NCI-H526 (cell line): ENCODE measurements around the gene UNC119B.

ENCODE experiments used
- DNase-seq, 2 experiments: peaks; one replicate each; lab custom pipeline; 2025; lab: John Stamatoyannopoulos, UW

Gene UNC119B

GRCh38 chr12:120739031-120739762, 28.9 kb downstream of the UNC119B start:
- no peak for DNase-seq

- DNase-seq: no peak
Measured at GRCh38 chr12:120739821-120740613, 29.8 kb downstream of the UNC119B start.

DNA sequence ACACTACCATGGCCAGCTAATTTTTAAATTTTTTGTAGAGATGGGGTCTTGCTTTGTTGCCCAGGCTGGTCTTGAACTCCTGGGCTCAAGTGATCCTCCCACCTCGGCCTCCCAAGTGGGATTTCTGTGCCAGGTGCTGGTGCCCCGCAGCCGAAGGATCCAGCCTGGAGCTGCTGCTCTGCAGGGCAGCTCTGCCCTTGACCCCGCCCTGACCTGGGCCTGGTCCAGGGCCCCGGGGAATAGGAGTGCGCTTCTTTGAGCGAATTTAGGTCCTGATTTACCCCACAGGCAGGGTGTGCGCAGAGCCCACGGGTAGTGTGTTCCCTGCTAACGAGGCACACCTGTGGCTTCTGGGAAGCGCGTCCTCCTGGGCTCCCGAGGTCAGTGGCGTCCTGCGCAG, 30.6 kb downstream of the UNC119B start:
- DNase-seq: no peak

- no peak for DNase-seq
Measured at GRCh38 chr12:120741476-120742421, 31.5 kb downstream of the UNC119B start.

DNA sequence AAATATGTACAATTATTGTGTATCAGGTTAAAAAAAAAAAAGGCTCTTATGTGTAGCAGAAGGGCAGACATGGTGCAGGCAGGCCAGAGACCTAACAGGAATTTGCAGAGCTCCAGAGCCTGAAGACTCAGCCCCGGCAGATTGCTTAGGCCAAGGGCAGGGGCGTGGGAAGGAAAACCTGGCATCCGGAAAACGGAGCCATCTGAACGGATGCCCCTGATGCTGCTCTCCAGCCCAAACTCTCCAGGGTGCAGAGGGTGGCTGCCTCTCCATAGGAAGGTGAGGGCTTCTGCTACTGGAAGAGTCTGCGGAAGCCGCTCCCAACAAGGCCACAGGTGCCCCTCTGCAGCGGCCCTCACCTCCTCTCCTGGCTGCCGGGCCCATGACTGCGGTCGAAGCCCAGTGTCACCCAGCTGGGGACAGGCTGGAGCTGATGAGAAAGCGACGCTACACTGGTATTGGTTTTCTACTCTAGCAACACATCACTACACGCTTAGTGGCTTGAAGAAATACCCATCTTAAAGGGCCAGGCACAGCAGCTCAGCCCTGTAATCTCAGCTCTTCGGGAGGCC, 34.8 kb downstream of the UNC119B start:
- no peak for DNase-seq

GRCh38 chr12:120748242-120748641, 38.0 kb downstream of the UNC119B start:
- no peak for DNase-seq

DNA sequence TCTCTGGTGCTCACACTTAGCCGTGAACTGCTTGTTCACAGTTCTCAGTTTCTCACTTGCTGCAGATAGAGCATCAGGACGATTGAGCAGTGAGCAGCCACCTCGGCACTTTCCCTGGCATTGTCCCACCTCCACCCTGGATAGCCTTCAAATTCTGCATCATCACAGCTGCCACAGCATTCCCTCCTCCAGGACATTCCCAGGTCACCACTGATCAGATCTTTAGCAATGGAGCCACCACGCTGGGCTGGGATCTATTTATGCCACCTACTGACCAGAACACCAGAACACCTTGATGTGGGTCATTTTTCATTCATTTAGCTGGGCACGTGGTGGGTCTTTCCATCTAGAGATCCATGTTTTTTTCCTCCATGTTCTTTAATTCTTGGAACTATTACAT, 39.0 kb downstream of the UNC119B start:
- DNase-seq: no peak

- no peak for DNase-seq
Measured at GRCh38 chr12:120750806-120751205, 40.5 kb downstream of the UNC119B start.

DNA sequence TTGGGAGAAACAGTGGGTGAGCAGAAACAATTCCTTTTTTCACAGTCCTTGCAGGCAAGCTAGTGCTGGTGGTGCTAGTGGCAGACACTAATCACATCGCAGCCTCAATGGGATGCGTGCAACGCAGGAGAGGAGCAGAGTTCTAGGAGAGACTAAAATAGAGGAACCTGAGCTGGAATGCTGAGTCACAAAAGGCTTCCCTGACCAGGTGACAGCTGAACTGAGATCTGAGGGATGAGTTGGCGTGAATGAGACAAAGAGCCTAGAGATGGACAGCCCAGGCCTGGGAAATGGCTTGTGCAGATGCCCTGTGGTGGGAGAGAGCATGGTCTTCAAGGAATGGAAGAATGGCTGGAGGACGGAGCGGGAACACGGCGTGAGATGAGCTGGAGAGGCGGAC, 41.1 kb downstream of the UNC119B start:
- DNase-seq: no peak

DNA sequence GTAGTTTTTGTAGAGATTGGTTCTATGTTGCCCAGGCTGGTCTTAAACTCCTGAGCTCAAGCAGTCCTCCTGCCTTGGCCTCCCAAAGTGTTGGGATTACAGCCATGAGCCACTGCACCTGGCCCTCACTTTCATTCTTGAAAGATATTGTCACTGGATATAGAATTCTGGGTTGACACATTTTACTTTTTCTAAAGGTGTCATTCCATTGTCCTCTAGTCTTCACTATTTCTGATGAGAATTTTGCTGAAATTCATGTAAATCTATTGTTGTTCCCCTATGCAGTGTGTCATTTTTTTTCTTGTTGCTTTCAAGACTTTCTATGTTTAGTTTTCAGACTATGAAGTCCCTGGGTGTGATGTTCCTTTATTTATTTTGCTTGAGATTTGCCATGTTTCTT, 44.5 kb downstream of the UNC119B start:
- no peak for DNase-seq

DNA sequence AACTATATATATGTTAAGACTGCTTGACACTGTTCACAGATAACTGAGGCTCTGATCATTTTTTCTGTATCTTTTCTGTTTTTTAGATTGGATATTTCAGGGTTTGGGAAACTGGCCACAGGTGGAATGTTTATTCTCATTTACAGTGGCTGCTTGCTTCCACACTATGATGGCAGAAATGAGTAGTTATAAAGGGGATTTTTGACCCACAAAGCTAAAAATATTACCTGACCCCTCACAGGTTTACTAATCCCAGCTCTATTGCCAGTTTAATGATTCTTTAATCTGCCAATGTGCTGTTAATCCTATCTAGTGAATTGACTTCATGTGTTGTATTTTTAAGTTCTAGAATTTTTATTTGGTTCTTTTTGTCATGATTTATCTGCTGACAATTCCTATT, 45.0 kb downstream of the UNC119B start:
- no peak for DNase-seq

GRCh38 chr12:120757226-120757742, 47.0 kb downstream of the UNC119B start:
- DNase-seq: no peak

DNA sequence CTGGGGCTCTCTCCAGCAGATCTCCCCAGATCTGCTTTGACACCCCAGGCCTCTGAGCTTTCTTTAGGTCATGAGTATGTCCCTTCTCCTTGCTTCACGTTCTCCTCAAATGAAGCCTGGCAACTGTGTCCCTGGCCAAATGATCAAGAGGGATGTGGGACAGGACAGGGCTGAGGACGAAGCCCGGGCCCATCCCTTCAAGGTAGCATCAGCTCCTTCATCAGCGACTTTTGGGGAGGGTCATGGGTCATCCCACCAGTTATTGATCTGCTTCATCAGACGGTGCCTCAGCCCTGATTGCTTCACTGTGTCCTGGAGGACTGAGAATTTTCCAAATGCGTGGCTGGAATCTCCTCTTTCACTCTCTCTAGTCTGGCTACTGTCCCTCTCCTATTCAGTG, 47.7 kb downstream of the UNC119B start:
- no peak for DNase-seq

DNA sequence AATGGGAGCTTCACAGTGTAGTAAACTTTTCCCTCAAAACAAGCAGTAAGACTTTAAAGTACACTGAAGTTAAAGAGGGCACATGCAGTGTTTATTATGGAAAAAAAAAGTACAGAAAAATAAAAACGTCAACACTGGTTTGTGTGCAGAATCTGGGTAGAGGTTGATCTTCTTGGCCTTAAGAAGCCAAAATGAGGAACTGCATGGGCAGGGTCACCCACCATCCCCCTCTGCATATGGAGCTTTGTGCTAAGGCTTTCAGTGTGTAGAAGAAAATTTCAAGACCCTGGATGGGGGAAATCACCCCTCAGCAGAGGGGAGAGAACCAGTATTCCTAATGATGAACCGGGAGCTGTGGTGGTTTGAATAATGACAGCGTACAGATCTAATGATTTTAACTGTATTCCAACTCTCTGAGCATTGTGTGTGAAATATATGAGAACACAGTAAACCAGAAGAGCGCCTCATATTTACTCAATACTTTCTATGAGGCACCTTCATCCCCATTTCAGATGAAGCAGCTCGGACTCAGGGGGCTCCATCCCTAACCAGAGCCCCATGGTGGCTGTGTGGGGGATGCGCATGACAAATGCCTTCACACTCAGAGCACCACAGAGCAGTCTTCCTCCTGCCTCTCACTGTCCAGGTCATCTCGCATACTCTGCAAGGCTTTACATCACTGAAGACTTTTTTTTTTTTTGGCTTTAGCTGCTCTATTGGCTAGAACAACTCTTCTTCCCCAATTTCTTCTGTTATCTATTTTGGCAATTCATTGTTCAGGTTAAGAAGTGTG, 48.7 kb downstream of the UNC119B start:
- no peak for DNase-seq

- peak; percentile 85 to 93 for DNase-seq
Measured at GRCh38 chr12:120759591-120760348, 49.5 kb downstream of the UNC119B start.

- no peak for DNase-seq
Measured at GRCh38 chr12:120760349-120761254, 50.3 kb downstream of the UNC119B start.

- no peak for DNase-seq
Measured at GRCh38 chr12:120761519-120761934, 51.3 kb downstream of the UNC119B start.

- no peak for DNase-seq
Measured at GRCh38 chr12:120762086-120762485, 51.8 kb downstream of the UNC119B start.

- DNase-seq: no peak
Measured at GRCh38 chr12:120763250-120763649, 53.0 kb downstream of the UNC119B start.
